Measurements from ENCODE around the gene AMZ1. TPM values are rescaled to one million over a fixed set of nuclear protein-coding genes. Genes with fewer than 3 reads are reported as not detected.

AMZ1 gene
- total and polyA plus RNA-seq, 10 of the 15 experiments (the other 5 are each of a cell fraction or from before 2014, with no cell fraction given) = 0.02 to 2.0 (median 0.69) TPM

GRCh38 chr7:2641406-2642393, 46.3 kb upstream of the AMZ1 start (continued):
- peak; percentile 76 for TF ChIP-seq RELB (IDR thresholded peaks at IDR 0.05; ENCODE audit: low read depth)
- TF ChIP-seq HDGF (IDR thresholded peaks at IDR 0.05) = peak; percentile 81; the same call in 1 of the 2 replicates
- TF ChIP-seq USF2 (IDR thresholded peaks at IDR 0.05; ENCODE audit: borderline replicate concordance, low read depth, low read length) = no peak
- no peak for TF ChIP-seq CUX1 (IDR thresholded peaks at IDR 0.05; ENCODE audit: insufficient replicate concordance, low read depth, low read length)
- peak; percentile 87 for TF ChIP-seq PAX5 (IDR thresholded peaks at IDR 0.05; ENCODE audit: borderline replicate concordance, low read depth, low read length)
- 0 out of 3 replicates have a peak, but pooled peaks have one; percentile 26 for TF ChIP-seq POU2F2 (IDR thresholded peaks at IDR 0.05; ENCODE audit: borderline replicate concordance, low read depth, low read length)
- TF ChIP-seq SPI1 (IDR thresholded peaks at IDR 0.05; ENCODE audit: borderline replicate concordance, insufficient read depth, low read depth, low read length) = peak; percentile 35; the same call in 1 of the 2 replicates
- peak; percentile 32 for TF ChIP-seq MEF2B (IDR thresholded peaks at IDR 0.05; ENCODE audit: partially characterized antibody, poor library complexity, severe bottlenecking)
- peak; percentile 88 for TF ChIP-seq GATAD2B (conservative IDR thresholded peaks at IDR 0.05; ENCODE audit: low read depth)
- peak; percentile 31; the same call in 1 of the 2 replicates for TF ChIP-seq NR2F1 (conservative IDR thresholded peaks at IDR 0.05)
- no peak; the same call in 1 of the 2 replicates for TF ChIP-seq JUNB (IDR thresholded peaks at IDR 0.05)
- TF ChIP-seq SREBF2 (IDR thresholded peaks at IDR 0.05; ENCODE audit: low read length) = no peak
- TF ChIP-seq BCL3 (IDR thresholded peaks at IDR 0.05; ENCODE audit: borderline replicate concordance, insufficient read depth, low read depth, low read length, poor library complexity, severe bottlenecking) = peak; percentile 17
- no peak for TF ChIP-seq ZNF274 (IDR thresholded peaks at IDR 0.05; ENCODE audit: insufficient read depth, insufficient read length)
- no peak for TF ChIP-seq BCLAF1 (IDR thresholded peaks at IDR 0.05)
- TF ChIP-seq POLR2A (IDR thresholded peaks at IDR 0.05; ENCODE audit: low read depth, low read length) = no peak

All from GM12878 (cell line).